ENCODE measurements around the gene CD79B. TPM values are rescaled to one million over a fixed set of nuclear protein-coding genes. Genes with fewer than 3 reads are reported as not detected.

Gene CD79B
- total and polyA plus RNA-seq, 2 of the 8 experiments (the other 6 are each of a cell fraction or from before 2014, with no cell fraction given): 1.5 to 3.9 TPM

- TF ChIP-seq CHD7 (IDR thresholded peaks at IDR 0.05; ENCODE audit: insufficient replicate concordance, low read length) (no peak), BRCA1 (IDR thresholded peaks at IDR 0.05; ENCODE audit: low read depth, low read length) (no peak), ASH2L (IDR thresholded peaks at IDR 0.05; ENCODE audit: low read length) (no peak), CTBP2 (IDR thresholded peaks at IDR 0.05; ENCODE audit: borderline replicate concordance, insufficient read depth, insufficient read length, low read length) (no peak), GTF2F1 (IDR thresholded peaks at IDR 0.05; ENCODE audit: borderline replicate concordance, low read depth, low read length) (no peak), ZNF274 (IDR thresholded peaks at IDR 0.05; ENCODE audit: borderline replicate concordance, extremely low read depth, low read length) (no peak)
- TF ChIP-seq, protein P1, sequence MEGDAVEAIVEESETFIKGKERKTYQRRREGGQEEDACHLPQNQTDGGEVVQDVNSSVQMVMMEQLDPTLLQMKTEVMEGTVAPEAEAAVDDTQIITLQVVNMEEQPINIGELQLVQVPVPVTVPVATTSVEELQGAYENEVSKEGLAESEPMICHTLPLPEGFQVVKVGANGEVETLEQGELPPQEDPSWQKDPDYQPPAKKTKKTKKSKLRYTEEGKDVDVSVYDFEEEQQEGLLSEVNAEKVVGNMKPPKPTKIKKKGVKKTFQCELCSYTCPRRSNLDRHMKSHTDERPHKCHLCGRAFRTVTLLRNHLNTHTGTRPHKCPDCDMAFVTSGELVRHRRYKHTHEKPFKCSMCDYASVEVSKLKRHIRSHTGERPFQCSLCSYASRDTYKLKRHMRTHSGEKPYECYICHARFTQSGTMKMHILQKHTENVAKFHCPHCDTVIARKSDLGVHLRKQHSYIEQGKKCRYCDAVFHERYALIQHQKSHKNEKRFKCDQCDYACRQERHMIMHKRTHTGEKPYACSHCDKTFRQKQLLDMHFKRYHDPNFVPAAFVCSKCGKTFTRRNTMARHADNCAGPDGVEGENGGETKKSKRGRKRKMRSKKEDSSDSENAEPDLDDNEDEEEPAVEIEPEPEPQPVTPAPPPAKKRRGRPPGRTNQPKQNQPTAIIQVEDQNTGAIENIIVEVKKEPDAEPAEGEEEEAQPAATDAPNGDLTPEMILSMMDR (IDR thresholded peaks at IDR 0.05; ENCODE audit: control extremely low read depth in 1 of 3, insufficient read depth in 1 of 3, low read depth in 1 of 3, low read length in 3 of 3): no peak
These were observed 4.5 kb downstream of the CD79B start (continued) for GRCh38 chr17:63927464-63928171.
